ENCODE measurements around the gene SRPK1. TPM values are rescaled to one million over a fixed set of nuclear protein-coding genes. Genes with fewer than 3 reads are reported as not detected.

The SRPK1 gene
- total and polyA plus RNA-seq, 10 of the 15 experiments (the other 5 are each of a cell fraction or from before 2014, with no cell fraction given): 47.4 to 112 (median 85.8) TPM

DNA sequence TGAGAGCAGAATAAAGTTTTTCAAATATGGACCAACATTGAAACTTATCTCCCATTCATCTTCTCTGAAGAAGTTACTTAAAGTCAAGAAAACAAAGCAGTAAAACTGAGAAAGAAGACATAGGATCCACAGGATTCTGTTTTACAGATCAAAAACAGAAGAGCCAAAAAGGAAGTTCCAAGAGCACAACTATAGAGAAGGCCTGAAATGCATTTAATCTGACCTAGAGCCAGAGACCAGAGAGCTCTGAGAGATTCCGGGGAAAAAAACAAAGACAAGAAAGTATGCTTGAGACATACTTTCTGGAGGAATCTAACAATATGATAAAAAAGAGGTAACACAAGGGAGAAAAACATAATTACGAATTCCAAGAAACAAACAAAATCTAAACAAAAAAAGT, 26.1 kb downstream of the SRPK1 start:
- H3K4me2 ChIP-seq (ENCODE audit: control insufficient read depth, insufficient read depth): no peak overlapping the region
- ChIA-PET CTCF (interaction anchor here (1.0 kb wide), 1 partner anchor 9 kb away, joined by 3 read pairs; no protein-coding TSS in a partner anchor), POLR2A (no interaction called here), SMC1A (ENCODE audit: uncharacterized antibody, unreplicated experiment) (interaction anchor here (2.4 kb wide), 1 partner anchor 8 kb away, joined by 10 read pairs; no protein-coding TSS in a partner anchor), RAD21 (ENCODE audit: unreplicated experiment) (no interaction called here)
- H3K79me2 ChIP-seq (ENCODE audit: control insufficient read depth, insufficient read depth, low read length): peaks cover 46% of the 10 kb centered on the region
- FAIRE-seq (no peak), ATAC-seq (no peak), DNase-seq (ENCODE audit: low read depth, low spot score) (no peak)
- H3K27me3 ChIP-seq (replicated peaks in 1 of 2; ENCODE audit: control insufficient read depth in 2 of 2, insufficient read depth in 2 of 2, low read length in 1 of 2): no peaks in the 10 kb centered on the region
- H2AFZ ChIP-seq (ENCODE audit: control insufficient read depth, low read depth, low read length): no peak overlapping the region
- no peak for TF ChIP-seq CBX3 (IDR thresholded peaks at IDR 0.05; ENCODE audit: borderline replicate concordance, low read depth)
- no peak for TF ChIP-seq RUNX3 (IDR thresholded peaks at IDR 0.05; ENCODE audit: low read length)
- TF ChIP-seq EP300 (IDR thresholded peaks at IDR 0.05; ENCODE audit: borderline replicate concordance in 1 of 2, control insufficient read depth in 1 of 2, low read depth in 2 of 2, low read length in 2 of 2): no peak
- no peak for TF ChIP-seq NRF1 (conservative IDR thresholded peaks at IDR 0.05; ENCODE audit: low read depth, low read length)
- no peak for TF ChIP-seq MXI1 (IDR thresholded peaks at IDR 0.05; ENCODE audit: low read depth, low read length)
- no peak for TF ChIP-seq KLF5 (IDR thresholded peaks at IDR 0.05; ENCODE audit: partially characterized antibody)
- no peak for TF ChIP-seq SIX5 (IDR thresholded peaks at IDR 0.05; ENCODE audit: low read depth, low read length, severe bottlenecking)
- TF ChIP-seq RBBP5 (conservative IDR thresholded peaks at IDR 0.05): no peak
- TF ChIP-seq, protein P1, sequence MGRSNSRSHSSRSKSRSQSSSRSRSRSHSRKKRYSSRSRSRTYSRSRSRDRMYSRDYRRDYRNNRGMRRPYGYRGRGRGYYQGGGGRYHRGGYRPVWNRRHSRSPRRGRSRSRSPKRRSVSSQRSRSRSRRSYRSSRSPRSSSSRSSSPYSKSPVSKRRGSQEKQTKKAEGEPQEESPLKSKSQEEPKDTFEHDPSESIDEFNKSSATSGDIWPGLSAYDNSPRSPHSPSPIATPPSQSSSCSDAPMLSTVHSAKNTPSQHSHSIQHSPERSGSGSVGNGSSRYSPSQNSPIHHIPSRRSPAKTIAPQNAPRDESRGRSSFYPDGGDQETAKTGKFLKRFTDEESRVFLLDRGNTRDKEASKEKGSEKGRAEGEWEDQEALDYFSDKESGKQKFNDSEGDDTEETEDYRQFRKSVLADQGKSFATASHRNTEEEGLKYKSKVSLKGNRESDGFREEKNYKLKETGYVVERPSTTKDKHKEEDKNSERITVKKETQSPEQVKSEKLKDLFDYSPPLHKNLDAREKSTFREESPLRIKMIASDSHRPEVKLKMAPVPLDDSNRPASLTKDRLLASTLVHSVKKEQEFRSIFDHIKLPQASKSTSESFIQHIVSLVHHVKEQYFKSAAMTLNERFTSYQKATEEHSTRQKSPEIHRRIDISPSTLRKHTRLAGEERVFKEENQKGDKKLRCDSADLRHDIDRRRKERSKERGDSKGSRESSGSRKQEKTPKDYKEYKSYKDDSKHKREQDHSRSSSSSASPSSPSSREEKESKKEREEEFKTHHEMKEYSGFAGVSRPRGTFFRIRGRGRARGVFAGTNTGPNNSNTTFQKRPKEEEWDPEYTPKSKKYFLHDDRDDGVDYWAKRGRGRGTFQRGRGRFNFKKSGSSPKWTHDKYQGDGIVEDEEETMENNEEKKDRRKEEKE (IDR thresholded peaks at IDR 0.05): no peak
- no peak for TF ChIP-seq ZNF274 (IDR thresholded peaks at IDR 0.05; ENCODE audit: insufficient read depth, insufficient read length)
- TF ChIP-seq, protein P2, sequence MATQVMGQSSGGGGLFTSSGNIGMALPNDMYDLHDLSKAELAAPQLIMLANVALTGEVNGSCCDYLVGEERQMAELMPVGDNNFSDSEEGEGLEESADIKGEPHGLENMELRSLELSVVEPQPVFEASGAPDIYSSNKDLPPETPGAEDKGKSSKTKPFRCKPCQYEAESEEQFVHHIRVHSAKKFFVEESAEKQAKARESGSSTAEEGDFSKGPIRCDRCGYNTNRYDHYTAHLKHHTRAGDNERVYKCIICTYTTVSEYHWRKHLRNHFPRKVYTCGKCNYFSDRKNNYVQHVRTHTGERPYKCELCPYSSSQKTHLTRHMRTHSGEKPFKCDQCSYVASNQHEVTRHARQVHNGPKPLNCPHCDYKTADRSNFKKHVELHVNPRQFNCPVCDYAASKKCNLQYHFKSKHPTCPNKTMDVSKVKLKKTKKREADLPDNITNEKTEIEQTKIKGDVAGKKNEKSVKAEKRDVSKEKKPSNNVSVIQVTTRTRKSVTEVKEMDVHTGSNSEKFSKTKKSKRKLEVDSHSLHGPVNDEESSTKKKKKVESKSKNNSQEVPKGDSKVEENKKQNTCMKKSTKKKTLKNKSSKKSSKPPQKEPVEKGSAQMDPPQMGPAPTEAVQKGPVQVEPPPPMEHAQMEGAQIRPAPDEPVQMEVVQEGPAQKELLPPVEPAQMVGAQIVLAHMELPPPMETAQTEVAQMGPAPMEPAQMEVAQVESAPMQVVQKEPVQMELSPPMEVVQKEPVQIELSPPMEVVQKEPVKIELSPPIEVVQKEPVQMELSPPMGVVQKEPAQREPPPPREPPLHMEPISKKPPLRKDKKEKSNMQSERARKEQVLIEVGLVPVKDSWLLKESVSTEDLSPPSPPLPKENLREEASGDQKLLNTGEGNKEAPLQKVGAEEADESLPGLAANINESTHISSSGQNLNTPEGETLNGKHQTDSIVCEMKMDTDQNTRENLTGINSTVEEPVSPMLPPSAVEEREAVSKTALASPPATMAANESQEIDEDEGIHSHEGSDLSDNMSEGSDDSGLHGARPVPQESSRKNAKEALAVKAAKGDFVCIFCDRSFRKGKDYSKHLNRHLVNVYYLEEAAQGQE (IDR thresholded peaks at IDR 0.05; ENCODE audit: low read depth, low read length): no peak
- H3K4me1 ChIP-seq (ENCODE audit: control insufficient read depth, insufficient read depth, low read length): no peaks in the 10 kb centered on the region; the same call in 1 of the 2 replicates
- no peaks in the 10 kb centered on the region for H4K20me1 ChIP-seq (ENCODE audit: control insufficient read depth, insufficient read depth)
- no peaks in the 10 kb centered on the region for H3K9me3 ChIP-seq (replicated peaks; ENCODE audit: control insufficient read depth, insufficient read depth, low read length)
- no TSS peak for BruUV-seq (replicated peaks)
- intact Hi-C loops (cut with micrococcal nuclease; ENCODE audit: unreplicated experiment) (no loop called here), in situ Hi-C loops (cut with MboI) (no loop called here)
- no peak overlapping the region for H3K27ac ChIP-seq (ENCODE audit: control insufficient read depth, insufficient read depth)
- H3K4me3 ChIP-seq: no peak overlapping the region
- peaks cover 0 to 4% of the 10 kb centered on the region in 2 experiments; a peak in 2 of 4 replicates for H3K36me3 ChIP-seq (ENCODE audit: control insufficient read depth in 2 of 2, insufficient read depth in 2 of 2, low read length in 1 of 2)
- no peak overlapping the region for H3K9ac ChIP-seq (ENCODE audit: control insufficient read depth, insufficient read depth, low read length)
- WGBS (ENCODE audit: insufficient coverage, insufficient replicate concordance, low lambda C conversion rate, missing lambda C conversion rate): 67% methylated on average over 2 of the region's 2 CpGs
